ENCODE results near the gene MAPK14.

DNA sequence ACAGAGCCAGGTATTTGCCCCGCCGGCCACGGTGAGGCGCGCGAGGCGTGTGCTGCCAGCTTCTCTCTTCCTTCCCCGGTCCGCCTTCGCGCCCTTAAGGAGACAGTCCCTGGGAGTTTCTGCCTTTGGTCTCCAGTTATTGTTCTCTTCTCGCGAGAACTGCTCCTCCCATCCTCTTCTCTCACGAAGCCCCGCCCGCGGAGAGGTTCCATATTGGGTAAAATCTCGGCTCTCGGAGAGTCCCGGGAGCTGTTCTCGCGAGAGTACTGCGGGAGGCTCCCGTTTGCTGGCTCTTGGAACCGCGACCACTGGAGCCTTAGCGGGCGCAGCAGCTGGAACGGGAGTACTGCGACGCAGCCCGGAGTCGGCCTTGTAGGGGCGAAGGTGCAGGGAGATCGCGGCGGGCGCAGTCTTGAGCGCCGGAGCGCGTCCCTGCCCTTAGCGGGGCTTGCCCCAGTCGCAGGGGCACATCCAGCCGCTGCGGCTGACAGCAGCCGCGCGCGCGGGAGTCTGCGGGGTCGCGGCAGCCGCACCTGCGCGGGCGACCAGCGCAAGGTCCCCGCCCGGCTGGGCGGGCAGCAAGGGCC is at the start of gene MAPK14:
- TF ChIP-seq BRCA1 (IDR thresholded peaks at IDR 0.05; ENCODE audit: low read depth, low read length) (peak; percentile 98), SUZ12 (IDR thresholded peaks at IDR 0.05; ENCODE audit: unreplicated experiment) (no peak), POLR2A (IDR thresholded peaks at IDR 0.05; ENCODE audit: low read depth, low read length) (peak; percentile 96), PML (IDR thresholded peaks at IDR 0.05; ENCODE audit: low read length) (peak; percentile 84; the same call in 1 of the 2 replicates), ASH2L (IDR thresholded peaks at IDR 0.05; ENCODE audit: borderline replicate concordance, low read depth) (peak; percentile 93; the same call in 1 of the 2 replicates), EP300 (IDR thresholded peaks at IDR 0.05; ENCODE audit: borderline replicate concordance in 1 of 2, control insufficient read depth in 1 of 2, low read depth in 2 of 2, low read length in 2 of 2) (no peak), POLR2AphosphoS2 (IDR thresholded peaks at IDR 0.05; ENCODE audit: low read depth, low read length) (peak; percentile 75; the same call in 1 of the 2 replicates)
- TF ChIP-seq, protein P1, sequence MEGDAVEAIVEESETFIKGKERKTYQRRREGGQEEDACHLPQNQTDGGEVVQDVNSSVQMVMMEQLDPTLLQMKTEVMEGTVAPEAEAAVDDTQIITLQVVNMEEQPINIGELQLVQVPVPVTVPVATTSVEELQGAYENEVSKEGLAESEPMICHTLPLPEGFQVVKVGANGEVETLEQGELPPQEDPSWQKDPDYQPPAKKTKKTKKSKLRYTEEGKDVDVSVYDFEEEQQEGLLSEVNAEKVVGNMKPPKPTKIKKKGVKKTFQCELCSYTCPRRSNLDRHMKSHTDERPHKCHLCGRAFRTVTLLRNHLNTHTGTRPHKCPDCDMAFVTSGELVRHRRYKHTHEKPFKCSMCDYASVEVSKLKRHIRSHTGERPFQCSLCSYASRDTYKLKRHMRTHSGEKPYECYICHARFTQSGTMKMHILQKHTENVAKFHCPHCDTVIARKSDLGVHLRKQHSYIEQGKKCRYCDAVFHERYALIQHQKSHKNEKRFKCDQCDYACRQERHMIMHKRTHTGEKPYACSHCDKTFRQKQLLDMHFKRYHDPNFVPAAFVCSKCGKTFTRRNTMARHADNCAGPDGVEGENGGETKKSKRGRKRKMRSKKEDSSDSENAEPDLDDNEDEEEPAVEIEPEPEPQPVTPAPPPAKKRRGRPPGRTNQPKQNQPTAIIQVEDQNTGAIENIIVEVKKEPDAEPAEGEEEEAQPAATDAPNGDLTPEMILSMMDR (IDR thresholded peaks at IDR 0.05 in 2 of 3, conservative IDR thresholded peaks at IDR 0.05 in 1 of 3; ENCODE audit: control insufficient read depth in 2 of 3, extremely low read depth in 1 of 3, insufficient read depth in 1 of 3, low read depth in 3 of 3, low read length in 3 of 3), result peak; percentile 95 to 99 (median 97); a peak in 5 of 6 replicates
